OCI-LY7 (cell line): ENCODE results near the gene RUNX1.

Experiments used
- CTCF ChIP-seq: fragments of 200-600 bp; sonication (generic); conservative IDR thresholded peaks from 2 replicates; pipeline ENCODE4 v1.5.1; 2014; ENCODE audit warnings: mild to moderate bottlenecking, antibody characterized with exemption, low read length, moderate library complexity, mixed read lengths
- EZH2phosphoT487 ChIP-seq: fragments of 200-600 bp; sonication (generic); IDR thresholded peaks from 2 replicates; pipeline ENCODE4 v1.6.1; 2018; ENCODE audit warnings: low read depth, borderline replicate concordance, mild to moderate bottlenecking, mixed run types, antibody characterized with exemption, low read length, moderate library complexity, mixed read lengths

- no peak for TF ChIP-seq CTCF
- TF ChIP-seq EZH2phosphoT487 = no peak
Measured at GRCh38 chr21:34890470-34890723, 158.7 kb downstream of the RUNX1 start.
